GM03348 (cell line): ENCODE data around the gene PTGDS.
"Not testable (repeated sequence)": the region's sequence is repeated elsewhere in the genome, so short reads cannot be mapped to it uniquely, and the experiment has no call there.

Source experiments
- DNase-seq: peaks from one replicate; pipeline ENCODE4 v3.0.0; 2012; ENCODE audit warnings: low spot score

The PTGDS gene

DNA sequence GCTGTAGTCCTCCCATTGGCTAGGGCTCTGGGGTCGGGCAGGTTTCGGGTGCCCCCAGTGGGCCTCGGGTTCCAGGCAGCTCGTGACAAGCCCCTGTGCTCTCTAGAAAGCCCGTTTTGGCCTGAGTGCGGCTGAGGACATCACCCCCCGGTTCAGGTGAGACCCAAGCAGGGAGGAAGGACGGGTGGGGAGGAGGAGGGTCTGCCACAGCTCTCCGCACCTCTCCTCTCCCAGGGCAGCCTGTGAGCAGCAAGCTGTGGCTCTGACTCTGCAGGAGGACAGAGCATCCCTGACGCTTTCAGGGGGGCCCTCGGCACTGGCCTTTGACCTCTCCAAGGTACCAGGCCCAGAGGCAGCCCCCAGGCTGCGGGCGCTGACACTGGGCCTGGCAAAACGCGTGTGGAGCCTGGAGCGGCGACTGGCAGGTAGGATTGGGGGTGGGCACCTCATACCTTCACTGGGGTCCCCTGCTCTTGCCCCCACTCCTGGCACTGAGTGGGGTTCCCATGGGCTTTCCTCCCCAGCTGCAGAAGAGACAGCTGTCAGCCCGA lies 15.6 kb downstream of the PTGDS start:
- DNase-seq: no peak

DNA sequence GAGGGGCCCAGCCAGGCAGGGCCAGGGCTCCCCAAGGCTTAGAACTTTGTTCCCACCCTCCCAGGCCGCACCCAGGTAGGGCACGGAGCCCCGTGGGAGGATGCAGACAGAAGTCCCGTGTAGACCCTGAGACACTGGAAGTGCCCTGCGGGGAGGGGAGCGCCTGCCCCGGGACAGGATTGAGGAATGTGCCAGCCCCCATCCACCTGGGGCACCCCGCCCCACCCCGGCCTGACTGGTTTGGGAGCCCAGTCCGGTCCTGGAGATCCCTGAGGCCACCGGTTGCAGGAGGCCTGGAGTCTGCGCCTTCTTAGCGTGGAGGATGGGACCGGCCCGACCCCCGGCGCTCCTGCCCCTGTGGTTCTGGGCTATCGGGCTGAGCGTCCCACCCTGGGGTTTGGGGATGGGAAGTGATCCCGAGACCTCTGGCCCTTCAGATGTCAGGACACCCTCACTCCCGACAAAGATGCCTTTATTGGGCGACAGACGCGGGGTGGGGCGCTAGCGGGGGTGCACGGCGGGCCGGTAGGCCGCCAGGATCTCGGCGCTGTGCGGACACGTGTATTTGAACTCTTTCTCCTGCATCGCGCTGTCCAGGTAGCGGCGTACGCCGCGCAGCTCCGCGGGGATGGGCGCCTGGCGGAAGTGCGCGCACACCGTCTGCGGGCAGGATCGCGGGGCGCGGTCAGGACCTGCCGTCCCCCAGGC lies 17.0 kb downstream of the PTGDS start:
- DNase-seq: no peak

DNA sequence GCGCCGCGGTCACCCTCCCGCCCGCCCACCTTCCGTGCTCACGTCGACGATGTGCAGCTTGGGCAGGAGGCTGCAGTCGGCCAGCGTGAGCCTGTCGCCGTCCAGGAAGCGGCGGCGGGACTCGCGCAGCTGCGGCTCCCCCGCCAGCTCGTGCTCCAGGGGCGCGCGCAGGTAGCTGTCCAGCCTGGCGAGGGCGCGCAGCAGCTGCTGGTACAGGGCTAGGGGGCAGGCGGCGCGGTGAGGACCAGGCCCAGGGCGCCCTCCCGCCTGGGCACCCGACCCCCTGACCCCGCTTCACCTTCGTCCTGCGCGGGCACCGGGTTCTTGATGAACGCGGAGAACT lies 17.6 kb downstream of the PTGDS start:
- DNase-seq: no peak

DNA sequence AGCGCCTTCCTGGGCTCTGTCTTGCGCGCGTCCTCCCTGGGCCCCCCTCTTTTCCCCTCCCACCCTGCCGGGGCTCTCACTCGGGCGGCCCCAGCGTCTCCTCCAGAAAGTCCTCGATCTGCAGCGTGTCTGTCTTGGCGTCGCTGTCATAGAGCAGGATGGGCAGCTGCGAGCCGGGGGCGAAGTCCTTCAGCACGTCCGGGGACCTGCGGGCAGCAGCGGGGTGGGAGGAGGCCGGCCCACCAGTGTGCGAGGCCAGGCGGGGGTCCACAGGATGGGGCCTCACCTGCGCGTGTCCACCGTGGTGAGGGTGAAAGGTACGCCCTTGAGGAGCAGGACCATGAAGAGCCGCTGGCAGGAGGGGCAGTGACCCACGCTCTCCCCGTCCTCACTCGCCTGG lies 18.1 kb downstream of the PTGDS start:
- DNase-seq: peak; percentile 31

DNA sequence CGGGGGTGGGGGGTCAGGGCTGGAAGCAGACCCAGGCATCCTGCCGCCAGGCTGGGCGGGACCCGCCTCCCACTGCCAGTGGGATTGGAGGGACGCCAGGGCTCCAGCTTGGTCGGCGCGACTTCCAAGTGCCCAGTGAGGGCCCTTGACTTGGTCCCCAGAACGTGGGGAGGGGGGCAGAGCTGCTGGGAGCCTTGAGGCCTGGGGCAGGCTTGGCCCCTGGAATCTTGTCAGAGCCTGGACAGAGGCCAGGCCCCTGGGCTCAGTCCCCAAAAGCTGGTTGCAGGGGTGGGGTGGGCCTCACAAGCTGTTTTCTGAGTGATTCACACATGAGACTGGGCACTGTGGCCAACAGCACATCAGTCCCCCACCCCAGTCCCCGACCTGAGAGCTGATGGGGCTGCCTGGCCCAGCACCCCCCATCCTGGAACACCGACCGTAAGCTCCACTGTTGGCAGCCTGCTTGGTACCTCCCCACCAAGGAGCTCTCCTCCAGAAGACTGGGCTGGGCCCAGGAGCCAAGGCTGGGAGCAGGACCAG lies 18.5 kb downstream of the PTGDS start:
- DNase-seq: peak; percentile 74

DNA sequence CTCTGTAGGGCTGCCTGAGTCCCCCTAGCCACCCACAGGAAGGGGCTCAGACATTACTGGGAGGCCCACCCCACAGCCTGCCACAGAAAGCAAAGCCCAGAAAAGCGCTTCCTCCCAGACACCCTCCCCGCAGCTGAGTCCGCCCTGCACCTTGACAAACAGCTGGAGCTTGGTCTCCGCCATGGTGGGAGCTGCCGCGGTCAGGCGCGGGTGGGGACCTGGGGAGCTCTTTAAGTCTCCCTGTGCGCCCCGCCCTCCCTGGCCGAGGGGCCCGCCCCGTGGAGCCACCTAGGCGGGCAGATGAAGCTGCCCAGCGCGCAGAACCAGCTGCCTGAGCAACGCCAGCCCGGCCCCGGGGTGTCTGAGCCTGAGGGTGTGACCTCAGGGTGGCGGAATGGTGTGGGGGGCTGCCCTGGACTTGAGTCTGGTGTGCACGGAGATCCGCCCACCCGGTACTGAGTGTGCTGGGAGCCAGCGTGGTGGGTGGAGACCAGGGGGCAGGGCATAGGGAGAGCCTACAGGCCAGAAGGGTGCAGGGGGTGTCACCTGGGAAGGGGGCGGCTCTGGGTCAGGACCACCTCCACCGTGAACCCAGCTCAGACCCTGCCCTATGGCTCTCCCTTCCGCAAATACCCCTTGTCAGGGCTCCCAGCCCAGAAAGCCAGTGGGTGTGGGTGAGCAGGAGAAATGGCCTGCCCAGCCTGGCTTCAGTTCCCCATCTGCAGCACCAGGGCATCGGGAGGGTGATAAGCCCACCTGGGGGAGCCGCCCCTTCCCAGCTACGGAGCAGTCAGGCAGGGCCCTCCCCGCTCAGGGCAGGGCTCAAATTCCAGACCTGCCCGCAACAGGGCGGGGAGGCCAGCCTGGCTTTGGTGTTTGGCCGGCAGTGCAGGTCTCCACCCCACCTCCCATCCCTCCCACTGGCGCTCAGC lies 19.3 kb downstream of the PTGDS start, which contains the start of gene CLIC3:
Gene CLIC3, minus strand, starts transcription at position 208 of the 932 bp plus-strand sequence. Its CDS starts 25 bp downstream, at position 183.
- DNase-seq: peak; percentile 64

DNA sequence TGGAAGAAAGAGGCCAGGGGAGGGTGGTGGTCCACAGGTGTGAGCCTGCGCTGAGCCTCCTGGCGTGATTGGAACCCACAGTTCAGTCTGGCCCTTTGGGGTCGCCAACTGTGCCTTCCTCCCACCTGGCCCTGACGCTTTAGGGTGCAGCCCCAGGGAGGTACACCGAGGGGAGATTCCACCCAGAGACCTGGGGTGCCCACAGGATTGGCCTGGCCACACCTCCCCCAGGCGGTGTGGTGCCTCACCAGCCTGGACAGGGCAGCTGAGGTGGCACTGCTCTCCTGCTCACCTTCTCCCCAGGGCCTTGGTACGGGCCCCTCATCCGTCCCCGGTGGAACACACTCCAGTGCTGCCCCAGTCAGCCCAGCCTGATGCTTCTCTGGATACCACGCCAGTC lies 20.1 kb downstream of the PTGDS start:
- no peak for DNase-seq

DNA sequence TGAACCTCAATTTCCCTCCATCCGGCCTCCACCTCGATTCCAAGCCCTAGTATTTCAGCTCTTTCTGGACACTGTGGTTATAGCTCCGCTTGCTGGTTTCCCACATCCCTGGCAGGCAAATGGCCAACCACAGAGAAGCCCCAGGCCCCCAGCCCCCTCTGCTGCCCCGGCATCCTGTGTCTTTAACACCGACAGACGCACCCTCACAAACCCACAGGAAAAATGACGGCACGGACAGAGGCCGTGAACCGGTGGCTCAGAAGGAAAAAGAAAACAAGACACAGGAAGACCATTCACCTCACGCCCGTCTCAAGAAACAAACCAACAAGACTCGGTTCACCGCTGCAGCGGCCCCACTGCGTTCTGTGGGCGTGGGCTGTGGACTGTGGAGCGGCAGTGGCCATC lies 20.5 kb downstream of the PTGDS start:
- no peak for DNase-seq

DNA sequence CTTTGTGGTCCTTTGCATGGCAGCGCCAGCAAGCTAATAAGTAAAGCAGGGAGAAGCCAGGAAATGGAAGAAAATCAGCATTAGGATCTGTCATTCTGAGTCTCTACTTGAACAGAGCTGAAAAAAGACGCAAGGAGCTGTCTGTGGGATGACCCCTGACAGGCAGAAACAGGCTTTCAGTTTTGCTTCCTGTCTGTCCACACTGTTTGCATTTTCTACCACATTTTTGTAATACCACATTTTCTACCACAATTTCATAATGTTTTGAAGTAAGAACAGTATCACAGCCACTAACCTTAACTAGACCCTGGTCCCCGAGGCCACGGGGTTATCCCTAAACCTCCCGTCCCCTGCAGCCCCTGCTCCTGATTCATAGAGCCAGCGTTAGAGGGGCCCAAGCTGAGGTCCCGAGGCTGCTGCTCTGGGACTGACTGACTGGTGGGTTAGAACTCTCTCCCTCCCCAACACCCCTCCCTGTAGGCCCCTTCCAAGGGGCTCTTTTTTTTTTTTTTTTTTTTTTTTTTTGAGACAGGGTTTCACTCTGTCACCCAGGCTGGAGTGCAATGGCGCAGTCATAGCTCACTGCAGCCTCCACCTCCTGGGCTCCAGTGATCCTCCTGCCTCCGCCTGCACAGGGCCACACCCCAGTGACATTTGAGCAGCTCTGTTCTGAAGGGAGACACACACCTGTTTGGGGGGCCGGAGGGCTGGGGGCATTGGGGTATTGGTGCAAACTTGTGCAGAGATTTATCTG lies 23.1 kb downstream of the PTGDS start:
- peak; percentile 85 for DNase-seq

DNA sequence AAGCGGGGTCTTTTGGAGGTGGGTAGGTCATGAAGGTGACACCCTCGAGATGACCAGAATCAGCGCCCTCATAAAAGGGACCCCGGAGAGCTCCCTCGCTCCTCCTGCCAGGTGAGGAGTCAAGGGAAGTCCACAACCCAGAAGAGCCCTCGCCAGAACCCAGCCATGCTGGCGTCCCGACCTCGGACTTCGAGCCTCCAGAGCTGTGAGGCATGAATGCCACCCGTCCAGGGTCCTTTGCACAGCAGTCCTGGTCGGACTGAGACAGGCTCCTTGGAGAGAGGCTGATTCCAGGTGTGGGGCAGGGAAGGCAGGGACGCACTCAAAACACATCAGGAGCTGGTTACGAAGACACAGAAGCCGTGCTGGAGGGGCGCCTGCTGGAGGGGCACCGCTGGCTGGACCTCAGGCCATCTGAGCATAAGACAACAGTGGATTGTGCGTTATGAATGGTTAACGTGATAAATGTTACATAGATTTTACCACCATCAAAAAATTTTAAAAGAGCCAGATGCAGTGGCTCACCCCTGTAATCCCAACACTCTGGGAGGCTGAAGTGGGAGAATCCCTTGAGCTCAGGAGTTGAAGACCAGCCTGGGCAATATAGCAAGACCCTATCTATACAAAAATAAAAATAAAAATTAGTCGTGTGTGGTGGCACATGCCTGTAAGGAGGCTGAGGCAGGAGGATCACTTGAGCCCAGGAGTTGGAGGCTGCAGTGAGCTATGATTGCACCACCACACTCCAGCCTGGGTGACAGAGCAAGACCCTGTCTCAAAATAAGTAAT lies 24.7 kb downstream of the PTGDS start:
- no peak for DNase-seq

DNA sequence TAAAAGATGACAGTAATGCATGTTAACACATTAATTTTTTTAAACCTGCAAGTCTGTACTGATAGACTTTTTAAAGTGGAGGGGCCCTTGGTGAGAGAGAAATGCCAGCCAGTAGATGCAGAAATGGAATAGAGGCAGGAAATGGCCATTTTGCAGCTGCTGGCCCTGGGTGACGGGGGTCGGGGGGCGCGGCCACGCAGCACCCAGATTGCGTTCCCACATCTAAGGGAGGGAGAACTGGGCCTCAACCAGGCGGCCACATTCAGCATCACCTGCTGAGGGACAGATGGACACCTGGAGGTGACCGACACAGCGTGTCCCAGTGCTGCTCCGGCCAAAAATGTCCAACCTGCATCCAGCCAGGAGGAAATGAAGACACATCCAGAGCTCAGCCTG lies 25.3 kb downstream of the PTGDS start:
- no peak for DNase-seq

DNA sequence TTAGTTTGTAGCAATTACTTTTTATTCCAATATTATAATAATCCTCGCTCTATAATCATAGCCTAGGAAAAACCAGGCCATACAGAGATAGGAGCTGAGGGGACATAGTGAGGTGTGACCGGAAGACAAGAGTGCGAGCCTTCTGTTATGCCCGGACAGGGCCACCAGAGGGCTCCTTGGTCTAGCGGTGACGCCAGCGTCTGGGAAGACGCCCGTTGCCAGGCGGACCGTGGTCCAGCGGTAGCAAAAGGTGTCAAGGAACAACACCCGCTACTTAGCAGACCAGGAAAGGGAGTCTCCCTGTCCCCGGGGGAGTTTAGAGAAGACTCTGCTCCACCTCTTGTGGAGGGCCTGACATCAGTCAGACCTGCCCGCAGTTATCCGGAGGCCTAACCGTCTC lies 27.0 kb downstream of the PTGDS start:
- not testable (repeated sequence) for DNase-seq

DNA sequence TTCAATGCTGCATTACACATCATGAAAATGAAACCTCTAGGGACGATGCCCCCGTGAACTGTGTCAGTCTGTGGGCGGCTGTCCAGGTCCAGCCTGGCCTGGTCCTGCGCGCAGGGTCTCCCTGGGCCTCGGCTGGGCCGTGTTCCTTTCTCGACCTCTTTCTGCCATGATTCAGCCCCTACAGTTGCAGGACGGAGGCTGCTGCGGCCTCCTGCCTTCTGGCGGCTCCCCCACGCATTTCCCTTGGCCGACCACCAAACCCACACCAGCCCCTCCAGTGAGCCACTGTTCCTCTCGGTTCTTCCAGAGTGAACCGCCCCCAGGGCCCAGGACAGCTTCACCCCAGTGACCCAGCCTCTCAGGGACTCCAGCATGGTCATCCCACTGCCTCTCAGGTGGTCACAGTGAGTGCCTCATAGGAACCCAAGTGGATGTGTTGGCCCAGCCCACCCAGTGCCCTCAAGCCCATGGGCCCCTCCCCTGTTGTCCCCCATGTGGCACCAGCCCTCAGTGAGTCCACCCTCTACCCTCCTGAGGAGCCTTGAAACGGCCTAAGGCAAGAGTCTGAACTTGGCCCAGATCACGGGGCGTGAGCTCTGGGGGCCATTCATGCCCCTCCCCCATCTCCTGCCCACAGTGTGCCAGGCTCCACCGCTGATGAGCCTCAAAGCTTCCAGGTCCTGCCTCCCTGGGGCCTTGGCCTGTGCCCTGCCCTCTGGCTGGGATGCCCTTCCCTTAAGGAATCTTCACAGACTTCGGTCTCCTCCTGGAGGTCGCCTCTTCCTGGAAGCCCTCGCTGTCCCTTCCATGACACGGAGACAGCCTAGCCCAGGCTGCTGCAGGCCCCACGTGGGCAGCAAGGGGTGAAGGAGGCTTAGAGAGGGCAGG lies 29.1 kb downstream of the PTGDS start:
- no peak for DNase-seq

DNA sequence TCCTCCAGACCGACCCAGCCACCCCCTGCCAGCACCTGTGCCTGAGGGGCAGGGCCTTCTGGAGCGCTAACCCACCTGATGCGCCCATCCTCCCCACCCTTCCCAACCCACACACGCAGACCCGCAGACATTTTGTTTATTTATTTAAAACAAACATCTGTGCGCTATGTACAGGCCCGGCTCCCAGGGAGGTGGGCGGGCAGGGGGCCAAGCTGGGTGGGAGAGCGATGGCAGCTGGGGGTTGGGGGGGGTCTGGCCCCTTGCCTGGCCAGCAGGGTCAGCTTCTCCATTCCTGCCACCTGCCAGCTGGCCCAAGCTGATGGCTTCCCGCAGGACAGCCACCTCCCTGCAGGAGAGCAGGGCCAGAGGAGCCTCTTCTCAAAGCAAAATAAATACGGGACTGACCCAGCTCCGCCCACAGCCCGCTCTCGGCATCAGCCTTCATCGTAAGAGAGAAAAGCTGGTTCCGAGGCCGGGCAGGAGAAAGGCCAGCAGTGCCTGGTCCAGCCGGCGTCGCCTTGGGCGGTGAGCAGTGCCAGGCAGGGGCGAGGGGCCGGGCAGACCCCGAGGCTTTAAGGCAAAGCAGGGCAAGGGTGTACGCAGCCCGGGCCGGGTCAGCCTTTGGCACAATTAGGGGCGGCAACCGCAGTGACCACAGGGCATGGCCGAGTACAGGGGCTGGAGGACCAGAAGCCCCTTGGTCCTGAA lies 30.0 kb downstream of the PTGDS start:
- no peak for DNase-seq

DNA sequence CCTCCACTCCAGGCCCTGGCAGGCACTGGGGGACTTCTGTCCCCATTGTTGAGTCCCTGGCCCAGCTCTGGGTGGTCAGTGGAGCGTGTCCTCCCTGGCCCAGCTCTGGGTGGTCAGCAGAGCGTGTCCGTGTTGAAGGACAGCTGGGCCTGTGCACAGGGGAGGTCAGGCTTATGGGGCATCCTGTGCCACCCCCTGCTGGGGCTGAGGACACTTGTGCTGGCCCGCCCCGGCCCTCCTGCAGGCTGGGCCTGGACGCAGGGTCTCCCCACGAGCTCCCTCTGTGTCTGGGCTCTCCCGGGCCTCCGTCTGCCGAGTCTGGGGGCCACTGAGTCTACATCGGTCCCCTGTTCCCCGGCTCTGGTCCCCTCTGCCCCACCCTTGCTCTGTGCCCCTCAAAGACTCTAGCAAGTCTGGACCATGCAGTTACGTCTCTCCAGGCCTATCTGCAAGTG lies 30.5 kb downstream of the PTGDS start:
- DNase-seq: no peak

DNA sequence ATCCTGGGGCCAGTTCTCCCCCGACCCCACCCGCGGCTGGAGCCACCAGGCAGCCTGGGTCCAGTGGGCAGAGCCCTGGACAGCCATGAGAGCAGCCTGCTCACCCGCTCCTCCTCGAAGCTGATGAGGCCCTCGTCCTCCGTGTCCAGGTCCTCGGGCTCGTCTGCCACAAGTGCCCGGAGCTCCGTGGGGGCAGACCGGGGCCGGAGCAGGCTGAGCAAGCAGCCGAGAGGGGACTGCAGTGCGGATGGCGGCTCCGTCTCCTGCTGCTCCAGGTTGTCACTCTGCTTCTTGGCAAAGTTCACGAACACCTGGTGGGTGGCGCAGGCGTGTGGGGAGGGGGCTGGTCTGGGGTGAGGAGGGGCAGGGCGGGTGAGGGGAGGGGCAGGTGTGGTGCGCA lies 31.0 kb downstream of the PTGDS start:
- DNase-seq: no peak

DNA sequence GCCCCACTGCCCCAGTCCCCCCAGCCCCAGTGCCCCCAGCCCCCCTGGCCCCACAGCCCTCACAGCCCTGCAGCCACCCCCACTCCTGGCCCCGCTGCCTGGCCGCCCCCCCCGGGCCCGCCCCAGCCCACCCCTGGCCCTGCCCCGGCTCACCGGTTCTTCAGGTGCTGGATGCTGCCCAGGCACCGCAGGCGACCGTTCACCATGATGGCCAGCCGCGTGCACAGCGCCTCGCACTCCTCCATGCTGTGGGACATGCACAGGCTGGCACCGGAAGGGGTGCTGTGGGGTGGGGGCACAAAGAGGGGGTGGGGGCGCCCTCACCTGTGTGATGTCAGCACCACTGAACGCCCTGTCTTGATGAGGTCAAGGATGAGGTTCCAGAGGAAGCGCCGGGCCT lies 31.9 kb downstream of the PTGDS start:
- no peak for DNase-seq

DNA sequence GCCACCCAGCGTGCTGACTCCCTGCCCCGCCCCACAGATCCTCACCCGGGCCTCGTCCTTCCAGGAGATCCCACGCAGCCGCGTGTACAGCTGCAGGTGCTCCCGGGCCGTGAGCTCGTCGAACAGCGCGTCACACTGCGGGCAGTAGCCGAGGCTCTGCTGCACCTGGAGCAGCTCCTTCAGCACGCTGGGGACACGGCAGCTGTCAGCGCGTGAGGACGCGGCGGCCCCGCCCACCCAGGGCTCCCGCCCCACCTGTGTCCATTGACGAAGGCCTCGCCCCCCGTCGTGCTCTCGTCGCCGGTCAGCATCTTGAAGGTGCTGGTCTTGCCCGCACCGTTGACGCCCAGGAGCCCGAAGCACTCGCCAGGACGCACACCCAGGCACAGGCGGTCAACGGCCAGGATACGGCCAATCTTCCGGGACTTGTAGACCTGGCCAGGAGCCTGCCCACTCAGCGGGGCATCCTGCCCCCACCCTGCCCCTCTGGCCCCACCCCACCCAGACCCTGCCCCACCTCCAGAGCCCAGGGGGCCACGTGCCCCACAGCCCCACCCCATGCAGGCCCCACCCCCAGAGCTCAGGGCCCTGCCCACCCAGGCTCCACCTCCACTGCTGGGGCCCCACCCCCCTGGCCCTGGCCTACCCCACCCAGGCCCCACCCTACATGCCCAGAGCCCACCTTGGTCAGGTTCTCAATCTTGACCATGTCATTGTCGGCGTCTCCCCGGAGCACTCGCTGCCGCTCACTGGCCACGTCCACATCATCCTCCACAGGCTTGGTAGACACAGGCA lies 32.8 kb downstream of the PTGDS start:
- DNase-seq: no peak

DNA sequence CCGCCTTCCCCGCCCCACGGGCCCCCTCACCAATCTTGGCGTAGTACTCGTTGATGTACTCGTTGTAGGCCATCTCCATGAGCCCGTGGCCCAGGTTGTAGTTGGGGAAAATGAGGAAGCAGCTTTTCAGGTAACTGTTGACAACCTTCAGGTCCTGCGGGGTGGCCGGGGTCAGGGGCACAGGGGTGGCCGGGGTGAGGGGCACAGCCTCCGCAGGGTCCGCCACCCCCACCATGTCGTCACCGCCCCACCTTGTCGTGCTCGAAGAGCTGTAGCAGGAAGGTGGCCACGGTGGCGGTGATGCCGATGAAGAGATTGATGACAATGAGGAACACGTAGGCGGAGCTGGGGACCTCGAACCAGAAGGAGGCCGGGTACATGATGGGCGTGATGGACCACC lies 33.9 kb downstream of the PTGDS start:
- DNase-seq: no peak
